Neural cell (in vitro differentiated cells): Measurements from ENCODE around the gene NEURL3. TPM values are rescaled to one million over a fixed set of nuclear protein-coding genes. Genes with fewer than 3 reads are reported as not detected.

Experiments used
- H2AFZ ChIP-seq: fragments of 200-600, 300-800 bp; sonication (generic), shearing (Covaris generic); 2 replicates; pipeline ENCODE4 v1.6.0; 2014; ENCODE audit warnings: low read depth, mild to moderate bottlenecking, antibody characterized with exemption, low read length, moderate library complexity
- H3F3A ChIP-seq: fragments of 200-600 bp; shearing (Covaris generic); 2 replicates; pipeline ENCODE4 v1.6.1; 2016; ENCODE audit warnings: mild to moderate bottlenecking, moderate library complexity, mixed read lengths, antibody characterized with exemption, low read length; ENCODE audit not compliant: insufficient read depth, poor library complexity, severe bottlenecking
- H3K27ac ChIP-seq: fragments of 200-600, 300-800 bp; sonication (generic), shearing (Covaris generic); 2 replicates; pipeline ENCODE4 v1.5.1; 2014; ENCODE audit warnings: mild to moderate bottlenecking, low read length, moderate library complexity
- H3K27me3 ChIP-seq: fragments of 300-800, 200-600 bp; sonication (generic), shearing (Covaris generic); 2 replicates; pipeline ENCODE4 v1.6.0; 2014; ENCODE audit warnings: mild to moderate bottlenecking, low read depth, low read length, moderate library complexity; ENCODE audit not compliant: insufficient read depth
- H3K36me3 ChIP-seq: fragments of 300-800, 200-600 bp; sonication (generic), shearing (Covaris generic); 2 replicates; pipeline ENCODE4 v1.5.1; 2014; ENCODE audit warnings: mild to moderate bottlenecking, antibody characterized with exemption, low read length, moderate library complexity; ENCODE audit not compliant: insufficient read depth
- H3K4me2 ChIP-seq: fragments of 300-800, 200-600 bp; sonication (generic), shearing (Covaris generic); 2 replicates; pipeline ENCODE4 v1.6.0; 2014; ENCODE audit warnings: mild to moderate bottlenecking, low read length
- H3K4me3 ChIP-seq: fragments of 300-800, 200-600 bp; sonication (generic), shearing (Covaris generic); 2 replicates; pipeline ENCODE4 v1.5.1; 2014; ENCODE audit warnings: mild to moderate bottlenecking, low read length, moderate library complexity
- H3K79me2 ChIP-seq: fragments of 200-600 bp; shearing (Covaris generic); replicated peaks from 2 replicates; pipeline ENCODE4 v1.6.0; 2014; ENCODE audit warnings: mild to moderate bottlenecking, low read length, moderate library complexity; ENCODE audit not compliant: insufficient read depth
- H3K9ac ChIP-seq: fragments of 300-800, 200-600 bp; sonication (generic), shearing (Covaris generic); 2 replicates; pipeline ENCODE4 v1.6.1; 2016; ENCODE audit warnings: mild to moderate bottlenecking, low read length, mixed read lengths
- H3K9me2 ChIP-seq: fragments of 200-600 bp; shearing (Covaris generic); 2 replicates; pipeline ENCODE4 v1.6.1; 2016; ENCODE audit warnings: mild to moderate bottlenecking, low read length, mixed read lengths; ENCODE audit not compliant: insufficient read depth
- H3K9me3 ChIP-seq: fragments of 200-600, 300-800 bp; sonication (generic), shearing (Covaris generic); 2 replicates; pipeline ENCODE4 v1.6.1; 2016; ENCODE audit warnings: mild to moderate bottlenecking, mixed run types, low read length, moderate library complexity, mixed read lengths
- H4K20me1 ChIP-seq: fragments of 200-600 bp; shearing (Covaris generic); 2 replicates; pipeline ENCODE4 v1.6.1; 2016; ENCODE audit warnings: mild to moderate bottlenecking, mixed run types; ENCODE audit not compliant: insufficient read depth
- EP300 ChIP-seq: fragments of 450-650 bp; conservative IDR thresholded peaks from 2 replicates; pipeline ENCODE4 v1.6.1; 2014; ENCODE audit warnings: antibody characterized with exemption, mild to moderate bottlenecking, moderate library complexity; ENCODE audit not compliant: poor library complexity, severe bottlenecking
- EZH2 ChIP-seq: fragments of 200-600, 300-800 bp; shearing (Covaris generic), sonication (generic); IDR thresholded peaks from 2 replicates; pipeline ENCODE4 v1.6.1; 2014; ENCODE audit warnings: antibody characterized with exemption, low read length, borderline replicate concordance, mild to moderate bottlenecking; ENCODE audit not compliant: insufficient read depth, poor library complexity, severe bottlenecking
- MXI1 ChIP-seq: fragments of 450-650 bp; conservative IDR thresholded peaks from 2 replicates; pipeline ENCODE4 v1.6.1; 2014; ENCODE audit warnings: antibody characterized with exemption, mild to moderate bottlenecking; ENCODE audit not compliant: poor library complexity, severe bottlenecking
- POLR2AphosphoS5 ChIP-seq: IDR thresholded peaks from 2 replicates; pipeline ENCODE4 v1.6.1; 2012
- RAD21 ChIP-seq: fragments of 450-650 bp; conservative IDR thresholded peaks from 2 replicates; pipeline ENCODE4 v1.6.1; 2014; ENCODE audit warnings: antibody characterized with exemption, mild to moderate bottlenecking, moderate library complexity
- REST ChIP-seq: IDR thresholded peaks from 2 replicates; pipeline ENCODE4 v1.6.1; 2012; ENCODE audit warnings: borderline replicate concordance
- SMC3 ChIP-seq: fragments of 450-650 bp; conservative IDR thresholded peaks from 2 replicates; pipeline ENCODE4 v1.6.1; 2014; ENCODE audit warnings: antibody characterized with exemption, mild to moderate bottlenecking, moderate library complexity; ENCODE audit not compliant: poor library complexity
- TAF1 ChIP-seq: IDR thresholded peaks from 2 replicates; pipeline ENCODE4 v1.6.1; 2012; ENCODE audit warnings: low read depth
- polyA plus RNA-seq: library from polyadenylated mRNA; depleted of rRNA; stranded (reverse); fragments of >200 nt; gene quantifications from 2 replicates; pipeline ENCODE4 v1.2.3, GENCODE V29; 2014
- TF ChIP-seq, protein P1 (sequence below): fragments of 450-650 bp; IDR thresholded peaks from 2 replicates; pipeline ENCODE4 v1.5.1; 2014; ENCODE audit warnings: antibody characterized with exemption, mild to moderate bottlenecking, moderate library complexity; ENCODE audit not compliant: poor library complexity, severe bottlenecking

The NEURL3 gene
- polyA plus RNA-seq, 1 donor from 2014 or later, result not detected

DNA sequence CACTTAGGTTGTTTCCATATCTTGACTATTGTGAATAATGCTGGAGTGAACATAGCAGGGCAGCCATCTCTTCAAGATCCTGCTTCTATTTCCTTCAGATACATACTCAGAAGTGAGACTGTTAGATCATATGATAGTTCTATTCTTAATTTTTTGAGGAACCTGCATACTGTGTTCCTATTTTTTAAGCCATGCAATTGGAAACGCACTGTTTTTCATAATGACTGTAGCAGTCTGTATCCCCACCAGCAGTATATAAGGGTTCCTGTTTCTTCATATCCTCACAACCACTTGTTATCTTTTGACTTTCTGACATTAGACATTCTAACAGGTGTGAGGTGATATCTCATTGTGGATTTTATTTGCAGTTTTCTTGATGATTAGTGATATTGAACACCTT lies 15.5 kb downstream of the NEURL3 start:
- Histone ChIP-seq H3K79me2 (no peaks in the 10 kb centered on the region), H3K4me2 (no peak overlapping the region), H3K27me3 (no peaks in the 10 kb centered on the region), H3K36me3 (no peaks in the 10 kb centered on the region), H3K27ac (no peak overlapping the region), H4K20me1 (no peaks in the 10 kb centered on the region), H3K4me3 (no peak overlapping the region), H2AFZ (no peak overlapping the region), H3K9me3 (peaks cover 12% of the 10 kb centered on the region), H3K9me2 (no peaks in the 10 kb centered on the region), H3K9ac (no peak overlapping the region), H3F3A (no peaks in the 10 kb centered on the region)
- TF ChIP-seq EP300 (no peak), TAF1 (no peak), RAD21 (no peak), SMC3 (no peak), REST (no peak), MXI1 (no peak), POLR2AphosphoS5 (no peak)
- TF ChIP-seq, protein P1, sequence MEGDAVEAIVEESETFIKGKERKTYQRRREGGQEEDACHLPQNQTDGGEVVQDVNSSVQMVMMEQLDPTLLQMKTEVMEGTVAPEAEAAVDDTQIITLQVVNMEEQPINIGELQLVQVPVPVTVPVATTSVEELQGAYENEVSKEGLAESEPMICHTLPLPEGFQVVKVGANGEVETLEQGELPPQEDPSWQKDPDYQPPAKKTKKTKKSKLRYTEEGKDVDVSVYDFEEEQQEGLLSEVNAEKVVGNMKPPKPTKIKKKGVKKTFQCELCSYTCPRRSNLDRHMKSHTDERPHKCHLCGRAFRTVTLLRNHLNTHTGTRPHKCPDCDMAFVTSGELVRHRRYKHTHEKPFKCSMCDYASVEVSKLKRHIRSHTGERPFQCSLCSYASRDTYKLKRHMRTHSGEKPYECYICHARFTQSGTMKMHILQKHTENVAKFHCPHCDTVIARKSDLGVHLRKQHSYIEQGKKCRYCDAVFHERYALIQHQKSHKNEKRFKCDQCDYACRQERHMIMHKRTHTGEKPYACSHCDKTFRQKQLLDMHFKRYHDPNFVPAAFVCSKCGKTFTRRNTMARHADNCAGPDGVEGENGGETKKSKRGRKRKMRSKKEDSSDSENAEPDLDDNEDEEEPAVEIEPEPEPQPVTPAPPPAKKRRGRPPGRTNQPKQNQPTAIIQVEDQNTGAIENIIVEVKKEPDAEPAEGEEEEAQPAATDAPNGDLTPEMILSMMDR, result no peak

DNA sequence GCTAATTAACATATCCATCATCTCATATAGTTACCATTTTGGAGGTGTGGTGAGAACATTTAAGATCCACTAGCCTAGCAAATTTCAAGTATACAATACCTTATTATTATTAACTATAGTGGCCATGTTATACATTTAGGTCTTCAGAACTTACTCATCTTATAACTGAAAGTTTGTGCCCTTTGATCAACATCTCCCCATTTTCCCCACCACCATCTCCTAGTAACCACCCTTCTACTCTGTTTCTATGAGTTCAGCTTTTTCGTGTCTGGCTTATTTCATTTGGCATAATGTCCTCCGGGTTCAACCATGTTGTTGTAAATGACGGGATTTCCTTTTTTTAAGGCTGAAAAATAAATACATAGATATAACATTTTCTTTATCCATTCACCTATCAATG lies 15.9 kb downstream of the NEURL3 start:
- no peak for TF ChIP-seq RAD21
- TF ChIP-seq TAF1, result no peak
- no peak for TF ChIP-seq POLR2AphosphoS5
- no peak for TF ChIP-seq SMC3
- no peak for TF ChIP-seq MXI1
- TF ChIP-seq EP300, result no peak
- TF ChIP-seq REST, result no peak
- TF ChIP-seq EZH2, result no peak
- TF ChIP-seq, protein P1, result no peak
- no peaks in the 10 kb centered on the region for H3K79me2 ChIP-seq

More for the DNA sequence above, 15.9 kb downstream of the NEURL3 start:
- Histone ChIP-seq H4K20me1 (no peaks in the 10 kb centered on the region), H3F3A (no peaks in the 10 kb centered on the region), H3K9me2 (no peaks in the 10 kb centered on the region), H2AFZ (no peak overlapping the region), H3K4me2 (no peak overlapping the region), H3K36me3 (no peaks in the 10 kb centered on the region), H3K9ac (no peak overlapping the region), H3K27me3 (no peaks in the 10 kb centered on the region), H3K4me3 (no peak overlapping the region), H3K27ac (no peak overlapping the region), H3K9me3 (peaks cover 9% of the 10 kb centered on the region)
